H1 (cell line): ENCODE data around the gene RAB8B. TPM values are rescaled to one million over a fixed set of nuclear protein-coding genes. Genes with fewer than 3 reads are reported as not detected.

Experiments
- CTCF ChIA-PET: fragments of 300-600 bp; sonication (Branson Sonifier 250); formaldehyde crosslinking; loops from one replicate; lab custom pipeline; 2021; ENCODE audit not compliant: partially characterized antibody; lab: Charles Lee
- POLR2A ChIA-PET: fragments of 300-600 bp; sonication (Branson Sonifier 250); formaldehyde crosslinking; loops from one replicate; lab custom pipeline; 2021; ENCODE audit warnings: inconsistent platforms; ENCODE audit not compliant: partially characterized antibody; lab: Charles Lee
- DNase-seq, 2 experiments: peaks; one replicate each; pipeline versions ENCODE4 v3.0.0 to v3.0.0-alpha.2; 2010 to 2022; ENCODE audit warnings: low spot score in 2 of 2, low read depth in 1 of 2, mixed read lengths in 1 of 2
- FAIRE-seq: peaks from 2 replicates; lab custom pipeline; 2011; peaks lifted over from hg19 to GRCh38; lab: Jason Lieb, UNC
- H2AFZ ChIP-seq: 2 replicates; pipeline ENCODE4 v1.8.1; 2012; ENCODE audit warnings: low read length, inconsistent platforms
- H2AK5ac ChIP-seq: 2 replicates; pipeline ENCODE4 v1.6.1; 2013; ENCODE audit warnings: low read depth, low read length
- H2BK120ac ChIP-seq: replicated peaks from 2 replicates; pipeline ENCODE3; 2013; ENCODE audit warnings: low read depth, low read length, inconsistent platforms
- H2BK12ac ChIP-seq: 2 replicates; pipeline ENCODE4 v1.6.1; 2013; ENCODE audit warnings: low read depth, low read length
- H2BK15ac ChIP-seq: 2 replicates; pipeline ENCODE4 v1.6.1; 2013; ENCODE audit warnings: low read length
- H2BK20ac ChIP-seq: 2 replicates; pipeline ENCODE4 v1.6.1; 2013; ENCODE audit warnings: low read length
- H2BK5ac ChIP-seq: 2 replicates; pipeline ENCODE4 v1.6.1; 2013; ENCODE audit warnings: low read depth, low read length
- H3K14ac ChIP-seq: 2 replicates; pipeline ENCODE4 v1.6.1; 2013; ENCODE audit warnings: inconsistent platforms; ENCODE audit not compliant: insufficient read length
- H3K18ac ChIP-seq: 2 replicates; pipeline ENCODE4 v1.6.1; 2013; ENCODE audit warnings: low read length; ENCODE audit errors: extremely low read depth
- H3K23ac ChIP-seq: 2 replicates; pipeline ENCODE4 v1.6.1; 2013; ENCODE audit warnings: inconsistent platforms; ENCODE audit not compliant: insufficient read length
- H3K23me2 ChIP-seq: 2 replicates; pipeline ENCODE4 v1.6.1; 2013; ENCODE audit warnings: low read depth, low read length
- H3K27ac ChIP-seq: 2 replicates; pipeline ENCODE4 v1.6.1; 2011; ENCODE audit warnings: low read depth, low read length, inconsistent platforms
- H3K27me3 ChIP-seq, 4 experiments: replicated peaks in 1 of 4; 1 replicate in 1 of 4; 2 replicates in 3 of 4; pipeline versions ENCODE4 v1.6.1 to v1.8.1; 2011 to 2013; ENCODE audit warnings: low read length in 3 of 4, mild to moderate bottlenecking in 3 of 4, inconsistent platforms in 2 of 4, mixed read lengths in 2 of 4, moderate library complexity in 1 of 4; ENCODE audit not compliant: control insufficient read depth in 3 of 4, insufficient read depth in 3 of 4; ENCODE audit errors: extremely low read depth in 1 of 4
- H3K36me3 ChIP-seq, 4 experiments: 2 replicates each; pipeline versions ENCODE4 v1.6.1 to v1.8.1; 2011 to 2013; ENCODE audit warnings: mild to moderate bottlenecking in 4 of 4, low read length in 3 of 4, moderate library complexity in 2 of 4, control low read depth in 1 of 4, inconsistent platforms in 1 of 4; ENCODE audit not compliant: insufficient read depth in 4 of 4, control insufficient read depth in 2 of 4
- H3K4ac ChIP-seq: replicated peaks from 2 replicates; pipeline ENCODE3; 2013; ENCODE audit warnings: low read length, low read depth, mixed read lengths, inconsistent platforms; ENCODE audit not compliant: insufficient read length
- H3K4me1 ChIP-seq, 4 experiments: replicated peaks in 1 of 4; 1 replicate in 1 of 4; 2 replicates in 3 of 4; pipeline versions ENCODE4 v1.6.1 to v1.8.1; 2011 to 2013; ENCODE audit warnings: low read length in 3 of 4, inconsistent platforms in 2 of 4, mixed read lengths in 1 of 4; ENCODE audit not compliant: insufficient read depth in 4 of 4, control insufficient read depth in 3 of 4
- H3K4me2 ChIP-seq, 2 experiments: 2 replicates each; pipeline versions ENCODE4 v1.6.1 to v1.8.1; 2011 to 2013; ENCODE audit warnings: low read depth in 2 of 2, low read length in 2 of 2, control low read depth in 1 of 2, inconsistent platforms in 1 of 2, mild to moderate bottlenecking in 1 of 2; ENCODE audit not compliant: insufficient read depth in 1 of 2
- H3K4me3 ChIP-seq, 4 experiments: fragments of 200-600, 300-600 bp in 1 of 4; sonication (generic), shearing (Covaris generic), sonication (Bioruptor Twin) in 1 of 4; 2 replicates each; pipeline versions ENCODE4 v1.5.1 to v1.8.1; 2011 to 2016; ENCODE audit warnings: low read length in 4 of 4, low read depth in 3 of 4, control low read depth in 2 of 4, inconsistent platforms in 2 of 4, mild to moderate bottlenecking in 2 of 4, mixed read lengths in 1 of 4, moderate library complexity in 1 of 4; ENCODE audit not compliant: insufficient read depth in 2 of 4; ENCODE audit errors: extremely low read depth in 1 of 4
- H3K56ac ChIP-seq: replicated peaks from 2 replicates; pipeline ENCODE3; 2013; ENCODE audit warnings: low read depth, mild to moderate bottlenecking, mixed read lengths, low read length, inconsistent platforms; ENCODE audit not compliant: insufficient read length
- H3K79me1 ChIP-seq: 2 replicates; pipeline ENCODE4 v1.6.1; 2013; ENCODE audit warnings: low read depth, low read length, control low read depth
- H3K79me2 ChIP-seq, 2 experiments: 2 replicates each; pipeline versions ENCODE4 v1.6.1 to v1.8.1; 2012 to 2013; ENCODE audit warnings: low read length in 2 of 2, mild to moderate bottlenecking in 2 of 2, inconsistent platforms in 1 of 2; ENCODE audit not compliant: insufficient read depth in 2 of 2, control insufficient read depth in 1 of 2
- H3K9ac ChIP-seq, 4 experiments: replicated peaks in 1 of 4; 1 replicate in 1 of 4; 2 replicates in 3 of 4; pipeline versions ENCODE4 v1.6.1 to v1.8.1; 2011 to 2013; ENCODE audit warnings: low read depth in 3 of 4, low read length in 3 of 4, control low read depth in 2 of 4, mild to moderate bottlenecking in 2 of 4, moderate library complexity in 2 of 4, inconsistent platforms in 1 of 4; ENCODE audit errors: extremely low read depth in 1 of 4
- H3K9me3 ChIP-seq, 2 experiments: 2 replicates each; pipeline versions ENCODE4 v1.6.1 to v1.8.1; 2012 to 2013; ENCODE audit warnings: mild to moderate bottlenecking in 2 of 2, moderate library complexity in 2 of 2, control low read depth in 1 of 2, inconsistent platforms in 1 of 2, low read depth in 1 of 2, low read length in 1 of 2, mixed read lengths in 1 of 2; ENCODE audit not compliant: insufficient read depth in 2 of 2
- H4K20me1 ChIP-seq, 2 experiments: replicated peaks in 1 of 2; 2 replicates each; pipeline versions ENCODE3 to v1.8.1; 2011 to 2013; ENCODE audit warnings: inconsistent platforms in 2 of 2, low read length in 2 of 2, mild to moderate bottlenecking in 1 of 2; ENCODE audit not compliant: insufficient read depth in 2 of 2, control insufficient read depth in 1 of 2
- H4K5ac ChIP-seq: 2 replicates; pipeline ENCODE4 v1.6.1; 2013; ENCODE audit warnings: low read length, low read depth, mixed read lengths, inconsistent platforms; ENCODE audit not compliant: insufficient read length
- H4K8ac ChIP-seq: 2 replicates; pipeline ENCODE4 v1.8.0; 2013; ENCODE audit warnings: mild to moderate bottlenecking, moderate library complexity, low read length, inconsistent platforms; ENCODE audit not compliant: insufficient read depth; ENCODE audit errors: extremely low read depth
- H4K91ac ChIP-seq: replicated peaks from 2 replicates; pipeline ENCODE3; 2013; ENCODE audit warnings: low read length, mixed read lengths, inconsistent platforms; ENCODE audit not compliant: insufficient read length
- CHD1 ChIP-seq: IDR thresholded peaks from 2 replicates; pipeline ENCODE4 v1.6.1; 2012; ENCODE audit warnings: low read depth, low read length, improper control_type of control experiment
- CHD2 ChIP-seq: IDR thresholded peaks from 2 replicates; pipeline ENCODE4 v1.6.1; 2012; ENCODE audit warnings: low read length, improper control_type of control experiment
- GABPA ChIP-seq: IDR thresholded peaks from 2 replicates; pipeline ENCODE4 v1.6.1; 2011; ENCODE audit warnings: mild to moderate bottlenecking, low read length, moderate library complexity, borderline replicate concordance; ENCODE audit not compliant: insufficient read depth
- JUN ChIP-seq: IDR thresholded peaks from 2 replicates; pipeline ENCODE4 v1.6.1; 2011; ENCODE audit warnings: low read depth, mild to moderate bottlenecking, improper control_type of control experiment, low read length
- KDM1A ChIP-seq: fragments of 200-600, 300-600 bp; sonication (generic); IDR thresholded peaks from 2 replicates; pipeline ENCODE4 v1.7.1; 2016; ENCODE audit warnings: mild to moderate bottlenecking, low read length, borderline replicate concordance
- PHF8 ChIP-seq: fragments of 200-600 bp; sonication (generic); conservative IDR thresholded peaks from 2 replicates; pipeline ENCODE4 v1.7.1; 2012; ENCODE audit warnings: low read depth, mild to moderate bottlenecking, inconsistent platforms, low read length, moderate library complexity
- POU5F1 ChIP-seq: IDR thresholded peaks from 2 replicates; pipeline ENCODE4 v1.6.1; 2011; ENCODE audit warnings: low read depth, mild to moderate bottlenecking, low read length, moderate library complexity
- SIX5 ChIP-seq: IDR thresholded peaks from 2 replicates; pipeline ENCODE4 v1.6.1; 2011; ENCODE audit warnings: mild to moderate bottlenecking, low read depth, low read length
- SP2 ChIP-seq: IDR thresholded peaks from 2 replicates; pipeline ENCODE4 v1.6.1; 2012; ENCODE audit warnings: mild to moderate bottlenecking, low read length, inconsistent platforms
- TAF7 ChIP-seq: optimal IDR thresholded peaks from 2 replicates; pipeline ENCODE3; 2011; ENCODE audit warnings: low read depth, mild to moderate bottlenecking, inconsistent platforms, low read length, moderate library complexity, borderline replicate concordance
- TEAD4 ChIP-seq: IDR thresholded peaks from 2 replicates; pipeline ENCODE4 v1.6.1; 2012; ENCODE audit warnings: low read depth, low read length, inconsistent platforms, mixed read lengths
- WGBS, 2 experiments: shearing (Covaris generic) in 1 of 2; methylation state at CpG; one replicate each; pipeline versions ENCODE4 v1.1.6 to v1.1.7; 2013 to 2015; ENCODE audit warnings: low lambda C conversion rate in 2 of 2, mixed read lengths in 2 of 2, inconsistent platforms in 1 of 2, low coverage in 1 of 2, missing lambda C conversion rate in 1 of 2; ENCODE audit not compliant: insufficient replicate concordance in 2 of 2, insufficient coverage in 1 of 2, insufficient read length in 1 of 2; ENCODE audit errors: extremely low coverage in 1 of 2, missing lambda C conversion rate in 1 of 2; 5-methylcytosine and 5-hydroxymethylcytosine counted together
- polyA plus RNA-seq, 7 experiments: library from polyadenylated mRNA; depleted of rRNA in 3 of 7; stranded (reverse) in 5 of 7; unstranded in 2 of 7; fragments of >200 nt in 5 of 7; fragments of 200-250 nt in 2 of 7; gene quantifications; 1 replicate in 5 of 7; 2 replicates in 1 of 7; 4 replicates in 1 of 7; pipeline versions ENCODE4 v1.2.1 to v1.2.3, GENCODE V29; 2011 to 2013; ENCODE audit warnings: missing spikeins in 2 of 7, mixed read lengths in 2 of 7
- total RNA-seq: library from RNA; stranded (reverse); fragmentation: NEBNext Ultra II Directional; extraction: Animal tissue kit (Norgen Biotek cat#: 25700); gene quantifications from 2 replicates; pipeline ENCODE4 v1.2.1, GENCODE V29; 2021
- TF ChIP-seq, protein P1 (sequence below): IDR thresholded peaks from 2 replicates; pipeline ENCODE4 v1.6.1; 2011; ENCODE audit warnings: low read depth, mild to moderate bottlenecking, low read length; ENCODE audit not compliant: insufficient read depth

Gene RAB8B
- total and polyA plus RNA-seq, 2 of the 8 experiments (the other 6 are each of a cell fraction or from before 2014, with no cell fraction given): 9.5 to 47.8 TPM

- H2BK15ac ChIP-seq: no peak overlapping the region
- H3K18ac ChIP-seq: no peak overlapping the region
- no peak overlapping the region for H3K27ac ChIP-seq
- H3K4me2 ChIP-seq: no peak overlapping the region
- H2BK120ac ChIP-seq: no peak overlapping the region
- no peaks in the 10 kb centered on the region for H4K20me1 ChIP-seq
- H3K9me3 ChIP-seq: no peaks in the 10 kb centered on the region
- H2AFZ ChIP-seq: no peak overlapping the region
- 92% methylated on average over 2 of the region's 2 CpGs; no CpG with 5 or more reads in 1 of the 2 experiments for WGBS, 2 experiments
- peak in 1 of 2 experiments; percentile 35 for DNase-seq
- ChIA-PET POLR2A (interaction anchor here (1.0 kb wide), 1 partner anchor 10 kb away, joined by 4 read pairs; no protein-coding TSS in a partner anchor), CTCF (no interaction called here)
- H3K14ac ChIP-seq: no peak overlapping the region
- no peak overlapping the region for H2BK5ac ChIP-seq
- no peaks in the 10 kb centered on the region; the same call in 1 of the 2 replicates for H3K23me2 ChIP-seq
- peaks cover 0 to 9% (median 0%) of the 10 kb centered on the region in 4 experiments; a peak in 2 of 7 replicates for H3K4me1 ChIP-seq
- no peak overlapping the region for H4K91ac ChIP-seq
- FAIRE-seq: no peak
- no peak overlapping the region for H4K5ac ChIP-seq
- H2BK12ac ChIP-seq: no peak overlapping the region
- no peaks in the 10 kb centered on the region for H3K27me3 ChIP-seq
- H3K79me1 ChIP-seq: no peaks in the 10 kb centered on the region
- H3K4ac ChIP-seq: no peak overlapping the region
- no peak overlapping the region for H3K9ac ChIP-seq
- no peak overlapping the region for H3K56ac ChIP-seq
- H3K4me3 ChIP-seq: no peak overlapping the region
- H3K36me3 ChIP-seq: no peaks in the 10 kb centered on the region
- H4K8ac ChIP-seq: no peak overlapping the region
- no peak overlapping the region for H2BK20ac ChIP-seq
- no peak overlapping the region for H3K23ac ChIP-seq
- TF ChIP-seq CHD2: no peak
- no peak for TF ChIP-seq KDM1A
- TF ChIP-seq, protein P1, sequence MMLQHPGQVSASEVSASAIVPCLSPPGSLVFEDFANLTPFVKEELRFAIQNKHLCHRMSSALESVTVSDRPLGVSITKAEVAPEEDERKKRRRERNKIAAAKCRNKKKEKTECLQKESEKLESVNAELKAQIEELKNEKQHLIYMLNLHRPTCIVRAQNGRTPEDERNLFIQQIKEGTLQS: no peak
- no peak for TF ChIP-seq TEAD4
- TF ChIP-seq TAF7: no peak
- no peak for TF ChIP-seq JUN
- no peak for TF ChIP-seq PHF8
- TF ChIP-seq SP2: no peak
- TF ChIP-seq GABPA: no peak
- no peak for TF ChIP-seq CHD1
- TF ChIP-seq SIX5: no peak
- no peak for TF ChIP-seq POU5F1
- no peak overlapping the region for H2AK5ac ChIP-seq
- H3K79me2 ChIP-seq: no peaks in the 10 kb centered on the region
These were observed 19.6 kb upstream of the RAB8B start for GRCh38 chr15:63169788-63170187.
